GM12864 (cell line): ENCODE data around the gene KLHL33.

Source experiments
- DNase-seq: peaks from one replicate; pipeline ENCODE4 v3.0.0-alpha.2; 2011; ENCODE audit warnings: low read depth
- H3K4me3 ChIP-seq: 2 replicates; pipeline ENCODE4 v1.5.1; 2011; ENCODE audit warnings: mild to moderate bottlenecking, low read depth, low read length, control low read depth
- TF ChIP-seq, protein P1 (sequence below): IDR thresholded peaks from 2 replicates; pipeline ENCODE4 v1.5.1; 2011; ENCODE audit warnings: low read depth, mild to moderate bottlenecking, moderate library complexity, low read length, control low read depth, inconsistent platforms; ENCODE audit errors: missing control alignments

KLHL33 gene

DNA sequence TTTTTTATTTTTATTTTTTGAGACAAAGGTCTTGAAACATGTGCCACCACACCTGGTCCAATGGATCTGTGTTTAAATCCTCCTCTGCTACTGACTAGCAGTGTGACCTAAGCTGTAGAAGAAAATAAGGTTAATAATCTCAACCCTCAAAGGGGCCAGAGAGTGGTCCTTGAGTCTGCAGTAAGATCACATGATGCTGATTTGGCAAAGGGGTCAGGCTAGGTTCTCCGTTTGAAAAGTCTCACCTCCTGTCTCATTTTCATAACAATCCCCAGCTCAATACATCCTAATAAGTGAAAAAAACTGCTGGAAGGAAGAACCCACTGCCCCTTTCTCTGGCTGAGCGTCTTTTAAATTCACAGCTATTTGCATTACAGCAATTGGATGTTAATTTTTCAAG, 14.7 kb downstream of the KLHL33 start:
- TF ChIP-seq, protein P1, sequence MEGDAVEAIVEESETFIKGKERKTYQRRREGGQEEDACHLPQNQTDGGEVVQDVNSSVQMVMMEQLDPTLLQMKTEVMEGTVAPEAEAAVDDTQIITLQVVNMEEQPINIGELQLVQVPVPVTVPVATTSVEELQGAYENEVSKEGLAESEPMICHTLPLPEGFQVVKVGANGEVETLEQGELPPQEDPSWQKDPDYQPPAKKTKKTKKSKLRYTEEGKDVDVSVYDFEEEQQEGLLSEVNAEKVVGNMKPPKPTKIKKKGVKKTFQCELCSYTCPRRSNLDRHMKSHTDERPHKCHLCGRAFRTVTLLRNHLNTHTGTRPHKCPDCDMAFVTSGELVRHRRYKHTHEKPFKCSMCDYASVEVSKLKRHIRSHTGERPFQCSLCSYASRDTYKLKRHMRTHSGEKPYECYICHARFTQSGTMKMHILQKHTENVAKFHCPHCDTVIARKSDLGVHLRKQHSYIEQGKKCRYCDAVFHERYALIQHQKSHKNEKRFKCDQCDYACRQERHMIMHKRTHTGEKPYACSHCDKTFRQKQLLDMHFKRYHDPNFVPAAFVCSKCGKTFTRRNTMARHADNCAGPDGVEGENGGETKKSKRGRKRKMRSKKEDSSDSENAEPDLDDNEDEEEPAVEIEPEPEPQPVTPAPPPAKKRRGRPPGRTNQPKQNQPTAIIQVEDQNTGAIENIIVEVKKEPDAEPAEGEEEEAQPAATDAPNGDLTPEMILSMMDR, result no peak
- H3K4me3 ChIP-seq, result no peak overlapping the region
- no peak for DNase-seq

DNA sequence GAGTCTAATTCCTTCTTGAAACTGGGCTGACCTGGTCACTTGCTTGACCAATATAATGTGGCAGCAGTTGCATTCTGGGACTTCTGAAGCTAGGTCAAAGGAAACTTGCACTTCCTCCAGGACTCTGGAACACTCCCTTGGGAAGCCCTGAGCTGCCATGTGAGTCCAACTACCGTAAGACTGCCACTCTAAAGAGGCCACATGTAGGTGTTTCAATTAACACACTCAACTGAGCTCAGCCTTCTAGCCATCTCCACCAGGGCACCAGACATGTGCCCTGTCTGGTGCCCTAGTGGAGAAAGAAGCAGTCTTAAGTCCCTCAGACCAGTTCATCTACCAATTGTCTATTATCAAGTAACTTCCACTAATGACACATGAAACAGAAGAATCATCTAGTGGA, 16.5 kb downstream of the KLHL33 start:
- TF ChIP-seq, protein P1, result no peak
- H3K4me3 ChIP-seq, result no peak overlapping the region
- no peak for DNase-seq

DNA sequence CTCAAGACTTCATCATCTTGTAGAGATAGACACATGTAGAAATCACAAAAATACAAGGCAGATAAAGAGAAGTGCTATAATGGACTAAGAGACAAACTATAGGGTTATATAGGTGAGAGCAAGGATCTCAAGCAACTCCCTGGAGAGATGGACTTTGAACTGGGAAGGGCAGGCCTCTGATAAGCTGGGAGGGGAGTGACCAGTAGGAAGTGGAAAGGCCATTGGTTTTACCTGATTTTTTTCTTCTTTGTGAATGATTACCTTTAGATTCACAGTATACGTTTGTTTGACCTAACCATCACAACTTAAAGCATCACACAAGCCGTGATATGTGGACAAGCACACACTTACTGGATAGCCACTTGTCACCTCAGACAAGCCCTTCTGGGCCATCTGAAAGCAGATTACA, 17.5 kb downstream of the KLHL33 start:
- TF ChIP-seq, protein P1, result no peak
- no peak for DNase-seq
- no peak overlapping the region for H3K4me3 ChIP-seq

DNA sequence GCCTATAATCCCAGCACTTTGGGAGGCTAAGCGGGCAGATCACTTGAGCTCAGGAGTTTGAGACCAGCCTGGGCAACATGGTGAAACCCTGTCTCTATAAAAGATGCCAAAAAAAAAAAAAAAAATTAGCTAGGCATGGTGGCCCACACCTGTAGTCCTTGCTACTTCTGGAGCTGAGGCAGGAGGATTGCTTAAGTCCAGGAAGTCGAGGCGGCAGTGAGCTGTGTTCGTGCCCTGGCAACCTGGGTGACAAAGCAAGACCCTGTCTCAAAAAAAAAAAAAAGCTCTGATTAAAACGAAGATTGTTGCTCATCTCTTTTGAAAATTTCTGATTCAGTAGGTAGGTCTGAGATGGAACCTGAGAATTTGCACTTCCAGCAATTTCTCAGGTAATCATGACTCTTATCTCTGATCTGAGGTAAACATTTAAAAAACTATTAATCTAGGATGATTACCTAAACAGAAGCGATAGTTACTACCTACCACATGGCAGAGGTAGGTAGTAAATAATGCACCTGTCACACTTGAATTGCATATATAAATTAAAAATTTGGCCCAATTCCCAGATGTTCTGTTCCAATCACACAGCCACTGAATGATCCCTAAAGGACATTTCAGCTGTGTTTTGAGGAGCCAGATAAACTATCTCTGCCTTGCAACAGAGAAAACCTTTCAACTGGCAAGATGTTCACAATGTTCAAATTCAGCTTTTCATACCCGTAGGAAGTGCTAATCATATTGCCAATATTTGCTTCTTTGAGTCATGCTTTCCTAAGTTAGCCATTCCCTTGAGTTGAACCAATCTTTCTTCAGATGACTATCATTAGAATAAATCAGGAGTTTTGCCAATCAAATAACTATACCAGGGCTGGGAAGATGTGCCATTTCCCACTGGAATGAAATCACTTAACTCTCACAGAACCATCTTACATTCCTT, 18.4 kb downstream of the KLHL33 start:
- H3K4me3 ChIP-seq, result no peak overlapping the region
- TF ChIP-seq, protein P1, result no peak
- DNase-seq, result no peak

DNA sequence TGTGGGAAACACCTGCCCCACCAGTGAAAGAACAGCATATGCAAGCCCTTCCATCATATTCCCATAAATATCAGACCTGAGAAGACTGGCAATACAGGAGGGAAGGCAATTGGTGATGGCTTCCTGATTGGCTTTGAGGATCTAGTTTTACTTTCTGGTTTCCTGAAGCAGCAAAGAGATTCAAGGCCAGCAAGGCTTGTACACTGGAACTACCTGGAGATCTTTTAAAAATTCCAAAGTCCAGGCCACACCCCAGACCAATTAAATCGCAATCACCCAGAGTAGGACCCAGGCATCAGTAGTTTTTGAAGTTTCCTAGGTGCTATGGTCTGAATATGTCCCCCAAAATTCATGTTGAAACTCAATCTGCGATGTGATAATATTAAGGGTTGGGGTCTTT, 19.7 kb downstream of the KLHL33 start:
- H3K4me3 ChIP-seq, result no peak overlapping the region
- no peak for DNase-seq

DNA sequence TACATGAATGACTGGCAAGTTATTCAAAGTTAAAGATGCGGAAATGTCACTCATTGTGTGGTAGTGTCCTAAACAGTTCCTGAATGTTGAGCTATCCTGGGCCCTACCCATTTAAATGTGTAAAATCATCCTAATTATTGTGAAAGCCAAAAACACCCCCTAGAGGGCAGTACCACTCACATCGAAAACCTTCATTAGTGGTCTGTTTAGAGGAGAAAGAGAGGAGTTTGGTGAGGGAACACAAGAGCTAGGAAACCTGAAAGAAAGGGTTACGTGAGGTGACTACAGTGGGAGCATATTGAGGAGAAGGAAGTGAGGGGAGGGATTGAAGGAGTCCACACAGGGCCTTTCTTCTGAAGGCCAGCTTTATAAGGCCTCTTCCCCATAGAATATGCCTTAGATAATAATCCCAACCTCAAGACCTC, 20.2 kb downstream of the KLHL33 start:
- DNase-seq, result no peak
- no peak overlapping the region for H3K4me3 ChIP-seq
- TF ChIP-seq, protein P1, result peak; percentile 64

More for the DNA sequence above, 19.7 kb downstream of the KLHL33 start:
- TF ChIP-seq, protein P1, result no peak

DNA sequence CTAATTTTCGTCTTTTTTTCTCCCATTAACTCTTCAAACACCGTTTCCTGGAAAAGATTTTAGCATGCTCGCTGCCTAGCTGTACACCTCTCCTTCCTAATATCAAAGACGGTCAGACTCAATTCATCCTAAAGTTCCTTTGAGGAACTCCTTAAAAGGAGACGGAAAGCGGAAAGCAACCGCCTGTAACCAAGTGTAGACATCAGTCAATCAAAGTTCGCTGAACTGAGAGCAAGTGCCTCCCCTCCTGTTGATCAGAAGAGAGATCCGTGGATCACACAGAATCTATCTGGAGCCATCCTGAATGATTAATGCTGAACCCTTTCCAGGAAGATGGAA, 22.3 kb downstream of the KLHL33 start:
- TF ChIP-seq, protein P1, result no peak
- peak overlapping the region; percentile 83 for H3K4me3 ChIP-seq
- DNase-seq, result no peak
